ENCODE results near the gene UNG.

- no peak for TF ChIP-seq SIN3B (IDR thresholded peaks at IDR 0.05; ENCODE audit: low read depth)
- TF ChIP-seq, protein P1, sequence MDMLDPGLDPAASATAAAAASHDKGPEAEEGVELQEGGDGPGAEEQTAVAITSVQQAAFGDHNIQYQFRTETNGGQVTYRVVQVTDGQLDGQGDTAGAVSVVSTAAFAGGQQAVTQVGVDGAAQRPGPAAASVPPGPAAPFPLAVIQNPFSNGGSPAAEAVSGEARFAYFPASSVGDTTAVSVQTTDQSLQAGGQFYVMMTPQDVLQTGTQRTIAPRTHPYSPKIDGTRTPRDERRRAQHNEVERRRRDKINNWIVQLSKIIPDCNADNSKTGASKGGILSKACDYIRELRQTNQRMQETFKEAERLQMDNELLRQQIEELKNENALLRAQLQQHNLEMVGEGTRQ (CRISPR knock-in tag; IDR thresholded peaks at IDR 0.05): no peak
- TF ChIP-seq HDAC2 (IDR thresholded peaks at IDR 0.05): no peak
- TF ChIP-seq HIVEP1 (CRISPR knock-in tag; IDR thresholded peaks at IDR 0.05): no peak
- TF ChIP-seq POLR2AphosphoS5 (IDR thresholded peaks at IDR 0.05; ENCODE audit: control insufficient read depth, insufficient read depth, low read depth, low read length): no peak
- no peak for TF ChIP-seq FOXJ3 (CRISPR knock-in tag; IDR thresholded peaks at IDR 0.05)
- TF ChIP-seq SMAD4 (CRISPR knock-in tag; conservative IDR thresholded peaks at IDR 0.05): no peak
- TF ChIP-seq, protein P2, sequence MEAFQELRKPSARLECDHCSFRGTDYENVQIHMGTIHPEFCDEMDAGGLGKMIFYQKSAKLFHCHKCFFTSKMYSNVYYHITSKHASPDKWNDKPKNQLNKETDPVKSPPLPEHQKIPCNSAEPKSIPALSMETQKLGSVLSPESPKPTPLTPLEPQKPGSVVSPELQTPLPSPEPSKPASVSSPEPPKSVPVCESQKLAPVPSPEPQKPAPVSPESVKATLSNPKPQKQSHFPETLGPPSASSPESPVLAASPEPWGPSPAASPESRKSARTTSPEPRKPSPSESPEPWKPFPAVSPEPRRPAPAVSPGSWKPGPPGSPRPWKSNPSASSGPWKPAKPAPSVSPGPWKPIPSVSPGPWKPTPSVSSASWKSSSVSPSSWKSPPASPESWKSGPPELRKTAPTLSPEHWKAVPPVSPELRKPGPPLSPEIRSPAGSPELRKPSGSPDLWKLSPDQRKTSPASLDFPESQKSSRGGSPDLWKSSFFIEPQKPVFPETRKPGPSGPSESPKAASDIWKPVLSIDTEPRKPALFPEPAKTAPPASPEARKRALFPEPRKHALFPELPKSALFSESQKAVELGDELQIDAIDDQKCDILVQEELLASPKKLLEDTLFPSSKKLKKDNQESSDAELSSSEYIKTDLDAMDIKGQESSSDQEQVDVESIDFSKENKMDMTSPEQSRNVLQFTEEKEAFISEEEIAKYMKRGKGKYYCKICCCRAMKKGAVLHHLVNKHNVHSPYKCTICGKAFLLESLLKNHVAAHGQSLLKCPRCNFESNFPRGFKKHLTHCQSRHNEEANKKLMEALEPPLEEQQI (IDR thresholded peaks at IDR 0.05): no peak
Observed at GRCh38 chr12:109156586-109156985, 59.2 kb downstream of the UNG start.

All from K562 (cell line).